ENCODE results near the gene MTHFD1L.
A peak's percentile ranks its signal among the peaks of the same experiment; 100 is the strongest.

The MTHFD1L gene

GRCh38 chr6:151004383-151005024, 139.0 kb downstream of the MTHFD1L start:
- Histone ChIP-seq H3K4me1 (ENCODE audit: control insufficient read depth, insufficient read depth, low read length) (peaks cover 44% of the 10 kb centered on the region), H3K36me3 (ENCODE audit: control insufficient read depth, insufficient read depth, low read length) (no peaks in the 10 kb centered on the region), H3K4me3 (ENCODE audit: low read depth, low read length) (no peak overlapping the region), H3K9me3 (ENCODE audit: control insufficient read depth, insufficient read depth, low read length) (no peaks in the 10 kb centered on the region), H3K27me3 (ENCODE audit: control insufficient read depth, insufficient read depth, low read length) (no peaks in the 10 kb centered on the region), H3K9ac (ENCODE audit: low read depth, low read length) (no peak overlapping the region), H3K27ac (ENCODE audit: low read depth, low read length) (no peak overlapping the region)

GRCh38 chr6:151005164-151005563, 139.7 kb downstream of the MTHFD1L start:
- Histone ChIP-seq H3K27ac (ENCODE audit: low read depth, low read length) (no peak overlapping the region), H3K36me3 (ENCODE audit: control insufficient read depth, insufficient read depth, low read length) (no peaks in the 10 kb centered on the region), H3K4me3 (ENCODE audit: low read depth, low read length) (no peak overlapping the region), H3K9me3 (ENCODE audit: control insufficient read depth, insufficient read depth, low read length) (no peaks in the 10 kb centered on the region), H3K4me1 (ENCODE audit: control insufficient read depth, insufficient read depth, low read length) (peaks cover 51% of the 10 kb centered on the region), H3K27me3 (ENCODE audit: control insufficient read depth, insufficient read depth, low read length) (no peaks in the 10 kb centered on the region), H3K9ac (ENCODE audit: low read depth, low read length) (no peak overlapping the region)

- H3K9me3 ChIP-seq (ENCODE audit: control insufficient read depth, insufficient read depth, low read length), result no peaks in the 10 kb centered on the region
- H3K4me3 ChIP-seq (ENCODE audit: low read depth, low read length), result no peak overlapping the region
- peaks cover 53% of the 10 kb centered on the region for H3K4me1 ChIP-seq (ENCODE audit: control insufficient read depth, insufficient read depth, low read length)
- no peaks in the 10 kb centered on the region for H3K27me3 ChIP-seq (ENCODE audit: control insufficient read depth, insufficient read depth, low read length)
- H3K36me3 ChIP-seq (ENCODE audit: control insufficient read depth, insufficient read depth, low read length), result no peaks in the 10 kb centered on the region
- H3K27ac ChIP-seq (ENCODE audit: low read depth, low read length), result no peak overlapping the region
- H3K9ac ChIP-seq (ENCODE audit: low read depth, low read length), result no peak overlapping the region
Observed at GRCh38 chr6:151005896-151006632, 140.6 kb downstream of the MTHFD1L start.

GRCh38 chr6:151007076-151007475, 141.6 kb downstream of the MTHFD1L start:
- H3K4me3 ChIP-seq (ENCODE audit: low read depth, low read length), result no peak overlapping the region
- H3K27me3 ChIP-seq (ENCODE audit: control insufficient read depth, insufficient read depth, low read length), result no peaks in the 10 kb centered on the region
- H3K9ac ChIP-seq (ENCODE audit: low read depth, low read length), result no peak overlapping the region
- H3K27ac ChIP-seq (ENCODE audit: low read depth, low read length), result no peak overlapping the region
- H3K36me3 ChIP-seq (ENCODE audit: control insufficient read depth, insufficient read depth, low read length), result 0 out of 2 replicates have a peak, but pooled peaks cover 2% of the 10 kb centered on the region
- peaks cover 48% of the 10 kb centered on the region for H3K4me1 ChIP-seq (ENCODE audit: control insufficient read depth, insufficient read depth, low read length)
- no peaks in the 10 kb centered on the region for H3K9me3 ChIP-seq (ENCODE audit: control insufficient read depth, insufficient read depth, low read length)

- H3K9ac ChIP-seq (ENCODE audit: low read depth, low read length), result no peak overlapping the region
- H3K27me3 ChIP-seq (ENCODE audit: control insufficient read depth, insufficient read depth, low read length), result no peaks in the 10 kb centered on the region
- no peaks in the 10 kb centered on the region for H3K9me3 ChIP-seq (ENCODE audit: control insufficient read depth, insufficient read depth, low read length)
- H3K27ac ChIP-seq (ENCODE audit: low read depth, low read length), result no peak overlapping the region
- peaks cover 48% of the 10 kb centered on the region for H3K4me1 ChIP-seq (ENCODE audit: control insufficient read depth, insufficient read depth, low read length)
- no peak overlapping the region for H3K4me3 ChIP-seq (ENCODE audit: low read depth, low read length)
- H3K36me3 ChIP-seq (ENCODE audit: control insufficient read depth, insufficient read depth, low read length), result 0 out of 2 replicates have a peak, but pooled peaks cover 4% of the 10 kb centered on the region
Observed at GRCh38 chr6:151007922-151008321, 142.4 kb downstream of the MTHFD1L start.

GRCh38 chr6:151008425-151008824, 142.9 kb downstream of the MTHFD1L start:
- Histone ChIP-seq H3K9ac (ENCODE audit: low read depth, low read length) (no peak overlapping the region), H3K4me3 (ENCODE audit: low read depth, low read length) (no peak overlapping the region), H3K27ac (ENCODE audit: low read depth, low read length) (no peak overlapping the region), H3K27me3 (ENCODE audit: control insufficient read depth, insufficient read depth, low read length) (no peaks in the 10 kb centered on the region), H3K9me3 (ENCODE audit: control insufficient read depth, insufficient read depth, low read length) (no peaks in the 10 kb centered on the region), H3K4me1 (ENCODE audit: control insufficient read depth, insufficient read depth, low read length) (peaks cover 48% of the 10 kb centered on the region), H3K36me3 (ENCODE audit: control insufficient read depth, insufficient read depth, low read length) (peaks cover 7% of the 10 kb centered on the region; the same call in 1 of the 2 replicates)

GRCh38 chr6:151009576-151009975, 144.1 kb downstream of the MTHFD1L start:
- Histone ChIP-seq H3K4me3 (ENCODE audit: low read depth, low read length) (no peak overlapping the region), H3K27ac (ENCODE audit: low read depth, low read length) (peak overlapping the region; percentile 71), H3K4me1 (ENCODE audit: control insufficient read depth, insufficient read depth, low read length) (peaks cover 45% of the 10 kb centered on the region), H3K27me3 (ENCODE audit: control insufficient read depth, insufficient read depth, low read length) (no peaks in the 10 kb centered on the region), H3K9me3 (ENCODE audit: control insufficient read depth, insufficient read depth, low read length) (no peaks in the 10 kb centered on the region), H3K9ac (ENCODE audit: low read depth, low read length) (no peak overlapping the region), H3K36me3 (ENCODE audit: control insufficient read depth, insufficient read depth, low read length) (peaks cover 14% of the 10 kb centered on the region)

- Histone ChIP-seq H3K4me3 (ENCODE audit: low read depth, low read length) (no peak overlapping the region), H3K9me3 (ENCODE audit: control insufficient read depth, insufficient read depth, low read length) (no peaks in the 10 kb centered on the region), H3K27me3 (ENCODE audit: control insufficient read depth, insufficient read depth, low read length) (no peaks in the 10 kb centered on the region), H3K4me1 (ENCODE audit: control insufficient read depth, insufficient read depth, low read length) (peaks cover 40% of the 10 kb centered on the region), H3K9ac (ENCODE audit: low read depth, low read length) (no peak overlapping the region), H3K27ac (ENCODE audit: low read depth, low read length) (peak overlapping the region; percentile 71), H3K36me3 (ENCODE audit: control insufficient read depth, insufficient read depth, low read length) (peaks cover 19% of the 10 kb centered on the region)
Observed at GRCh38 chr6:151010071-151010470, 144.6 kb downstream of the MTHFD1L start.

GRCh38 chr6:151012321-151013294, 147.1 kb downstream of the MTHFD1L start:
- Histone ChIP-seq H3K4me3 (ENCODE audit: low read depth, low read length) (no peak overlapping the region), H3K36me3 (ENCODE audit: control insufficient read depth, insufficient read depth, low read length) (peaks cover 39% of the 10 kb centered on the region), H3K9me3 (ENCODE audit: control insufficient read depth, insufficient read depth, low read length) (no peaks in the 10 kb centered on the region), H3K27ac (ENCODE audit: low read depth, low read length) (no peak overlapping the region), H3K9ac (ENCODE audit: low read depth, low read length) (no peak overlapping the region), H3K27me3 (ENCODE audit: control insufficient read depth, insufficient read depth, low read length) (no peaks in the 10 kb centered on the region), H3K4me1 (ENCODE audit: control insufficient read depth, insufficient read depth, low read length) (peaks cover 28% of the 10 kb centered on the region)

GRCh38 chr6:151014404-151015100, 149.1 kb downstream of the MTHFD1L start:
- Histone ChIP-seq H3K4me3 (ENCODE audit: low read depth, low read length) (no peak overlapping the region), H3K36me3 (ENCODE audit: control insufficient read depth, insufficient read depth, low read length) (peaks cover 58% of the 10 kb centered on the region), H3K27ac (ENCODE audit: low read depth, low read length) (no peak overlapping the region), H3K4me1 (ENCODE audit: control insufficient read depth, insufficient read depth, low read length) (peaks cover 11% of the 10 kb centered on the region), H3K27me3 (ENCODE audit: control insufficient read depth, insufficient read depth, low read length) (no peaks in the 10 kb centered on the region), H3K9me3 (ENCODE audit: control insufficient read depth, insufficient read depth, low read length) (no peaks in the 10 kb centered on the region), H3K9ac (ENCODE audit: low read depth, low read length) (no peak overlapping the region)
